ENCODE data around the gene PLA2G4D. TPM values are rescaled to one million over a fixed set of nuclear protein-coding genes. Genes with fewer than 3 reads are reported as not detected.

PLA2G4D gene
- total RNA-seq, 2 experiments from 2014 or later, result not detected

GRCh38 chr15:42089942-42090341 lies 4.4 kb downstream of the PLA2G4D start:
- Mint-ChIP-seq H3K27me3 (no peaks in the 10 kb centered on the region), H3K4me1 (peaks cover 4% of the 10 kb centered on the region), H3K27ac (no peak overlapping the region), H3K9me3 (ENCODE audit: low read depth) (no peaks in the 10 kb centered on the region), H3K36me3 (ENCODE audit: low read depth) (no peaks in the 10 kb centered on the region), H3K4me3 (no peak overlapping the region)
- intact Hi-C loops (cut with DNase I, micrococcal nuclease), result loop anchor here in 1 of 2 experiments (10.0 kb wide), 1 partner anchor 385 kb away; no protein-coding TSS in a partner anchor
- ChIA-PET POLR2A (no interaction called here), CTCF (interaction anchor here (0.6 to 1.6 kb wide), 3 partner anchors 15 to 1547 kb away, joined by 3 to 5 read pairs (median 4); no protein-coding TSS in a partner anchor)
- ATAC-seq (no peak), DNase-seq (no peak)

GRCh38 chr15:42088801-42089640 lies 5.3 kb downstream of the PLA2G4D start:
- no peak for ATAC-seq
- POLR2A ChIA-PET, result interaction anchor here (0.6 kb wide), 1 partner anchor 117 kb away, joined by 3 read pairs; the partner anchor contains the start of gene EHD4
- H3K4me1 Mint-ChIP-seq, result peaks cover 7% of the 10 kb centered on the region
- peaks cover 2% of the 10 kb centered on the region for H3K27me3 Mint-ChIP-seq
- no peak overlapping the region for H3K27ac Mint-ChIP-seq
- no peak overlapping the region for H3K4me3 Mint-ChIP-seq
- DNase-seq, result no peak
- CTCF ChIA-PET, result interaction anchor here (0.6 to 1.6 kb wide), 3 partner anchors 34 to 50 kb away, joined by 3 to 5 read pairs (median 3); no protein-coding TSS in a partner anchor
- no peaks in the 10 kb centered on the region for H3K9me3 Mint-ChIP-seq (ENCODE audit: low read depth)
- intact Hi-C loops (cut with DNase I, micrococcal nuclease), result loop anchor here in 1 of 2 experiments (10.0 kb wide), 1 partner anchor 386 kb away; no protein-coding TSS in a partner anchor
- no peaks in the 10 kb centered on the region for H3K36me3 Mint-ChIP-seq (ENCODE audit: low read depth)

- Mint-ChIP-seq H3K9me3 (ENCODE audit: low read depth) (no peaks in the 10 kb centered on the region), H3K27me3 (peaks cover 2% of the 10 kb centered on the region), H3K27ac (no peak overlapping the region), H3K4me3 (no peak overlapping the region), H3K36me3 (ENCODE audit: low read depth) (no peaks in the 10 kb centered on the region), H3K4me1 (peaks cover 7% of the 10 kb centered on the region)
- DNase-seq (no peak), ATAC-seq (no peak)
- CTCF ChIA-PET, result interaction anchor here (0.6 kb wide), 1 partner anchor 35 kb away, joined by 3 read pairs; no protein-coding TSS in a partner anchor
- intact Hi-C loops (cut with DNase I, micrococcal nuclease), result loop anchor here in 1 of 2 experiments (10.0 kb wide), 1 partner anchor 387 kb away; no protein-coding TSS in a partner anchor
- POLR2A ChIA-PET, result interaction anchor here (0.6 kb wide), 1 partner anchor 116 kb away, joined by 3 read pairs; the partner anchor contains the start of gene EHD4
Measured at GRCh38 chr15:42087926-42088800, 6.2 kb downstream of the PLA2G4D start.

GRCh38 chr15:42087460-42087859 lies 6.9 kb downstream of the PLA2G4D start:
- intact Hi-C loops (cut with DNase I, micrococcal nuclease), result loop anchor here in 1 of 2 experiments (10.0 kb wide), 1 partner anchor 387 kb away; no protein-coding TSS in a partner anchor
- CTCF ChIA-PET, result no interaction called here
- ATAC-seq (no peak), DNase-seq (no peak)
- Mint-ChIP-seq H3K27ac (no peak overlapping the region), H3K36me3 (ENCODE audit: low read depth) (no peaks in the 10 kb centered on the region), H3K9me3 (ENCODE audit: low read depth) (no peaks in the 10 kb centered on the region), H3K4me3 (no peak overlapping the region), H3K27me3 (peaks cover 2% of the 10 kb centered on the region), H3K4me1 (peaks cover 7% of the 10 kb centered on the region)
- POLR2A ChIA-PET, result no interaction called here

- Mint-ChIP-seq H3K9me3 (ENCODE audit: low read depth) (no peaks in the 10 kb centered on the region), H3K27ac (no peak overlapping the region), H3K4me1 (peaks cover 3% of the 10 kb centered on the region), H3K4me3 (no peak overlapping the region), H3K36me3 (ENCODE audit: low read depth) (no peaks in the 10 kb centered on the region), H3K27me3 (peaks cover 2% of the 10 kb centered on the region)
- intact Hi-C loops (cut with DNase I, micrococcal nuclease), result loop anchor here in 1 of 2 experiments (10.0 kb wide), 1 partner anchor 389 kb away; no protein-coding TSS in a partner anchor
- POLR2A ChIA-PET, result interaction anchor here (0.6 kb wide), 1 partner anchor 490 kb away, joined by 3 read pairs; the partner anchor contains the start of gene STARD9
- no peak for ATAC-seq
- CTCF ChIA-PET, result interaction anchor here (0.8 to 4.8 kb wide), 5 partner anchors 19 to 96 kb away, joined by 3 to 28 read pairs (median 3); no protein-coding TSS in a partner anchor
- DNase-seq, result no peak
Measured at GRCh38 chr15:42085721-42086120, 8.6 kb downstream of the PLA2G4D start.

- no peaks in the 10 kb centered on the region for H3K36me3 Mint-ChIP-seq (ENCODE audit: low read depth)
- intact Hi-C loops (cut with DNase I, micrococcal nuclease), result loop anchor here in 1 of 2 experiments (10.0 kb wide), 1 partner anchor 390 kb away; no protein-coding TSS in a partner anchor
- peaks cover 2% of the 10 kb centered on the region for H3K27me3 Mint-ChIP-seq
- POLR2A ChIA-PET, result no interaction called here
- no peaks in the 10 kb centered on the region for H3K9me3 Mint-ChIP-seq (ENCODE audit: low read depth)
- ATAC-seq, result no peak
- peaks cover 3% of the 10 kb centered on the region for H3K4me1 Mint-ChIP-seq
- no peak overlapping the region for H3K4me3 Mint-ChIP-seq
- H3K27ac Mint-ChIP-seq, result no peak overlapping the region
- no peak for DNase-seq
- CTCF ChIA-PET, result interaction anchor here (0.7 to 4.8 kb wide), 7 partner anchors 11 to 192 kb away, joined by 3 to 28 read pairs (median 4); no protein-coding TSS in a partner anchor
Measured at GRCh38 chr15:42085236-42085605, 9.1 kb downstream of the PLA2G4D start.

GRCh38 chr15:42084465-42085235 lies 9.7 kb downstream of the PLA2G4D start:
- CTCF ChIA-PET, result interaction anchor here (0.7 to 4.8 kb wide), 25 partner anchors 10 to 300 kb away, joined by 3 to 28 read pairs (median 3); partner anchors contain the start of gene PLA2G4D
- POLR2A ChIA-PET, result no interaction called here
- H3K4me3 Mint-ChIP-seq, result no peak overlapping the region
- H3K27ac Mint-ChIP-seq, result no peak overlapping the region
- H3K36me3 Mint-ChIP-seq (ENCODE audit: low read depth), result no peaks in the 10 kb centered on the region
- DNase-seq (peak; percentile 70), ATAC-seq (peak; percentile 85)
- H3K9me3 Mint-ChIP-seq (ENCODE audit: low read depth), result no peaks in the 10 kb centered on the region
- peaks cover 2% of the 10 kb centered on the region for H3K27me3 Mint-ChIP-seq
- intact Hi-C loops (cut with DNase I, micrococcal nuclease), result loop anchor here (1.0 to 10.0 kb wide), 2 partner anchors 95 to 390 kb away; no protein-coding TSS in a partner anchor
- peaks cover 3% of the 10 kb centered on the region for H3K4me1 Mint-ChIP-seq

GRCh38 chr15:42083916-42084315 lies 10.4 kb downstream of the PLA2G4D start:
- no peak overlapping the region for H3K4me3 Mint-ChIP-seq
- CTCF ChIA-PET, result interaction anchor here (0.6 to 4.8 kb wide), 26 partner anchors 9 to 301 kb away, joined by 3 to 28 read pairs (median 3); partner anchors contain the start of gene PLA2G4D
- no peaks in the 10 kb centered on the region for H3K9me3 Mint-ChIP-seq (ENCODE audit: low read depth)
- peaks cover 3% of the 10 kb centered on the region for H3K4me1 Mint-ChIP-seq
- peaks cover 2% of the 10 kb centered on the region for H3K27me3 Mint-ChIP-seq
- ATAC-seq (no peak), DNase-seq (no peak)
- H3K27ac Mint-ChIP-seq, result no peak overlapping the region
- no peaks in the 10 kb centered on the region for H3K36me3 Mint-ChIP-seq (ENCODE audit: low read depth)
- intact Hi-C loops (cut with DNase I, micrococcal nuclease), result loop anchor here (1.0 to 10.0 kb wide), 2 partner anchors 95 to 391 kb away; no protein-coding TSS in a partner anchor
- POLR2A ChIA-PET, result no interaction called here

- H3K27me3 Mint-ChIP-seq, result peaks cover 2% of the 10 kb centered on the region
- DNase-seq (no peak), ATAC-seq (no peak)
- ChIA-PET POLR2A (interaction anchor here (1.0 kb wide), 1 partner anchor 111 kb away, joined by 3 read pairs; the partner anchor contains the start of gene EHD4), CTCF (interaction anchor here (0.6 to 4.8 kb wide), 18 partner anchors 9 to 301 kb away, joined by 3 to 28 read pairs (median 4); no protein-coding TSS in a partner anchor)
- intact Hi-C loops (cut with DNase I, micrococcal nuclease), result loop anchor here in 1 of 2 experiments (10.0 kb wide), 1 partner anchor 391 kb away; no protein-coding TSS in a partner anchor
- H3K4me1 Mint-ChIP-seq, result peaks cover 3% of the 10 kb centered on the region
- H3K9me3 Mint-ChIP-seq (ENCODE audit: low read depth), result no peaks in the 10 kb centered on the region
- H3K4me3 Mint-ChIP-seq, result no peak overlapping the region
- no peaks in the 10 kb centered on the region for H3K36me3 Mint-ChIP-seq (ENCODE audit: low read depth)
- H3K27ac Mint-ChIP-seq, result no peak overlapping the region
Measured at GRCh38 chr15:42083605-42083908, 10.8 kb downstream of the PLA2G4D start.
